NCI-H82 treated with DMSO at 0.1 percent for 48 hours (cell line): ENCODE results near the gene PREPL.
"Not testable (repeated sequence)": the region's sequence is repeated elsewhere in the genome, so short reads cannot be mapped to it uniquely, and the experiment has no call there.

ENCODE experiments used
- DNase-seq: peaks from one replicate; lab custom pipeline; 2025; ENCODE audit not compliant: unreplicated experiment; lab: John Stamatoyannopoulos, UW

PREPL gene

GRCh38 chr2:44361330-44362206 lies at the start of gene PREPL, which contains the start of gene CAMKMT:
Gene PREPL (minus strand): TSS chr2:44361494. CDS start chr2:44346342, 15,152 bp downstream.
Gene CAMKMT (plus strand): TSS chr2:44361947.
- peak; percentile 95 for DNase-seq

- DNase-seq = no peak
Observed at GRCh38 chr2:44398243-44398897, 37.1 kb upstream of the PREPL start.

GRCh38 chr2:44397447-44398175 lies 36.3 kb upstream of the PREPL start:
- no peak for DNase-seq

GRCh38 chr2:44392338-44392943 lies 31.1 kb upstream of the PREPL start:
- DNase-seq = peak; percentile 7

- DNase-seq = no peak
Observed at GRCh38 chr2:44389895-44390294, 28.6 kb upstream of the PREPL start.

GRCh38 chr2:44388877-44389276 lies 27.6 kb upstream of the PREPL start:
- DNase-seq = no peak

- not testable (repeated sequence) for DNase-seq
Observed at GRCh38 chr2:44385226-44385625, 23.9 kb upstream of the PREPL start.

GRCh38 chr2:44377486-44377885 lies 16.2 kb upstream of the PREPL start:
- no peak for DNase-seq

- no peak for DNase-seq
Observed at GRCh38 chr2:44372246-44372645, 11.0 kb upstream of the PREPL start.

- no peak for DNase-seq
Observed at GRCh38 chr2:44371445-44371844, 10.2 kb upstream of the PREPL start.

- no peak for DNase-seq
Observed at GRCh38 chr2:44369392-44369791, 8.1 kb upstream of the PREPL start.

- DNase-seq = no peak
Observed at GRCh38 chr2:44367591-44367990, 6.3 kb upstream of the PREPL start.

- no peak for DNase-seq
Observed at GRCh38 chr2:44364604-44365003, 3.3 kb upstream of the PREPL start.

GRCh38 chr2:44362207-44363015 lies 1.1 kb upstream of the PREPL start:
- no peak for DNase-seq

- DNase-seq = no peak
Observed at GRCh38 chr2:44360749-44361329, 455 bp downstream of the PREPL start.

- no peak for DNase-seq
Observed at GRCh38 chr2:44358503-44358902, 2.8 kb downstream of the PREPL start.

- no peak for DNase-seq
Observed at GRCh38 chr2:44354761-44355160, 6.5 kb downstream of the PREPL start.

GRCh38 chr2:44352510-44352909 lies 8.8 kb downstream of the PREPL start:
- DNase-seq = no peak

GRCh38 chr2:44351676-44352075 lies 9.6 kb downstream of the PREPL start:
- DNase-seq = no peak

- DNase-seq = peak; percentile 57
Observed at GRCh38 chr2:44351088-44351487, 10.2 kb downstream of the PREPL start.
